SKM-1 (cell line): Measurements from ENCODE around the gene DGLUCY.
"Not testable (repeated sequence)": the region's sequence is repeated elsewhere in the genome, so short reads cannot be mapped to it uniquely, and the experiment has no call there.

Experiments used
- DNase-seq: peaks from one replicate; lab custom pipeline; 2025; ENCODE audit not compliant: unreplicated experiment; lab: John Stamatoyannopoulos, UW

Gene DGLUCY

DNA sequence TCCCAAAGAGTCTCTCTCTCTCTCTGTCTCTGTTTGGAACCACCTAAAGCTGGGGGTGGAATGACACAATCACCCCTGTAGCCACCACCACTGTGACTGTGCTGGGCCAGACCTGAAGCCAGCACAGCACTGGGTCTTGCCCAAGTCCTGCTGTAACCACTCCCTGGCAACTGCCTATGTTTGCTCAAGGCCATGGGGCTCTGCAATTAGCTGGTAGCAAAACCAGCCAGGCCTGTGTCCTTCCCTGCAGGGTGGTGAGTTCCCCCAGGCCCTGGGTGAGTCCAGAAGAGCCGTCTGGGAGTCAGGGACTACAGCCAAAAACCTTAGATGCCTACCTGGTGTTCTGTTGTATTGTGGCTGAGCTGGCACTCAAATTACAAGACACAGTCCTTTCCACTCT lies 50.8 kb downstream of the DGLUCY start:
- no peak for DNase-seq

DNA sequence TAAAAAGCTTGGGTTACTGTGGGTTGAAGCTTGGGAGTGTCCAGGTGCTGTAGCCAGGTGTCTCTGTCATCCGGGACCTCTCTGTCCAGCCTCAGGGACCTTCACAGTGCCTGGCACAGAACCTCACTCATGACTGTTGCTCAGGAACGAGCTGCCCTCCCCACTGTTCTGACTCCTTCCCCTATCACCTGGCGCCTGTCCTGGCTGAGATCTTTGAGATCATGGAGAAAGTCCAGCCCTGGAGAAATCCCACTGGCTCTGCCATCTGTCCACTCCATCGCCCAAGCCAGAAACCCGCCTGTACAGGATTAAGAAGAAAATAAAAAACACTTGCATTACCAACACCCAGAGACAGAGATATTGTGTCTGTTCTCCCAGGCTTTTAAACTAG lies 53.5 kb downstream of the DGLUCY start:
- no peak for DNase-seq

DNA sequence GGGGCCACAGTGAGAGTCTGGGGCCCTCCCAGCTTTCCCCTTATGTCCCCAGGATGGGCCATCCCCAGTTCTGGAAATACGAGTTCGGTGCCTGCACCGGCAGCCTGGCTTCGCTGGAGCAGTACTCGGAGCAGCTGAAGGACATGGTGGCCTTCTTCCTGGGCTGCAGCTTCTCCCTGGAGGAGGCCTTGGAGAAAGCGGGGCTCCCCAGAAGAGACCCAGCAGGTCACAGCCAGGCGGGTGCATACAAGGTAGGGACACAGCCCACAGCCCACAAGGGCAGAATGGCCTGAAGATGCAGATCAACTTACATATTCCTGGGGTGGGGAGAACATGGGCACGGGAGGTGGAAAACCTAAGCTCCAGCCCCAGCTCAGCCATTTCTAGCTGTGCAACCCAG lies 56.1 kb downstream of the DGLUCY start:
- DNase-seq, result no peak

DNA sequence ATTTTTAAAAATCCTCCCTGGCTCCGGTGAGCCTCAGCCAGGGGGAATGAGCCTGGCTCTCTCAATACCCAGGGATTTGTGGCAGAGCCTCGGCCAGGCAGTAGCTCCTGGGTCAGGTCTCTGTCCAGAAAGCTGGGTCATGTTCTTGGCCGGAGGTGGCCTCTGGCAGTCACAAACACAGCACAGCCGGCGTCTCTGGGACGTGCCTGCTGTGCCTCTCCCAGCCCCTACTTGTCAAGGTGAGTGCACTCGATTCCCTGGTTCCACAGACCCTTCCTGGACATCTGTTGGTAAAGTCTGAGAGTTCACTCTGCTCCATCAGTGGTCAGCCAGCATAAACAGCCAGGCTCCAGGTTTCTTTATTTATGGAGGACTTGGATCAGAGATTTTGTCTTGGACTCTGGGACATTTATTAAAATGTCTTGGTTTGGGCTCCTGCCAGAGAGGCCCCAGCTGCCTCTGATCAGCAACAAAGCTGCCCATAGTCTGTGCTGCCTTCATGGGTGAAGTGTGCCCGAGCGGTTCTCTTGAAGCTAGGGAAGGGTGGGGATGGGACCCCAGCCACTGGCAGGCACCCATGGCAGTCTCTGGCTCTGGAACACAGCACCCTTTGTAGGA lies 56.7 kb downstream of the DGLUCY start:
- no peak for DNase-seq

DNA sequence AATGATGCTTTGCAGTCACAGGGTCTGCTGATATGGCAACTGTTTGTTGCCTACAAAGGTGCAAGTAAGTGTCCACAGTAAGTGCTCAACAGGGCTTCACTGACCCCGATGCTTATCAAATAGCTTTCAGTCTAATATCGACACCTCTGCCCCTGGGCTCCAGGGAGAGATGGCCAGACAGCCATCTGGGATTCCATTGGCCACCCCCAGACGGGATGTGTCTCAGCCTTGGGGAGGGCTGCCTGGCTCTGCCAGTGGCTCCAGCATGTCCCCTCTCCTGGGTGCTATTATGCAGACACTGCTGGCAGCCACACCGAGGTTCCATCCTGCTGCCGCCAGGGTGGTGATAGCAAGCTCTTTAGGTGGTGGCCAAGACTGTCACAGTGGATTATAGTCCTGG lies 57.4 kb downstream of the DGLUCY start:
- no peak for DNase-seq

DNA sequence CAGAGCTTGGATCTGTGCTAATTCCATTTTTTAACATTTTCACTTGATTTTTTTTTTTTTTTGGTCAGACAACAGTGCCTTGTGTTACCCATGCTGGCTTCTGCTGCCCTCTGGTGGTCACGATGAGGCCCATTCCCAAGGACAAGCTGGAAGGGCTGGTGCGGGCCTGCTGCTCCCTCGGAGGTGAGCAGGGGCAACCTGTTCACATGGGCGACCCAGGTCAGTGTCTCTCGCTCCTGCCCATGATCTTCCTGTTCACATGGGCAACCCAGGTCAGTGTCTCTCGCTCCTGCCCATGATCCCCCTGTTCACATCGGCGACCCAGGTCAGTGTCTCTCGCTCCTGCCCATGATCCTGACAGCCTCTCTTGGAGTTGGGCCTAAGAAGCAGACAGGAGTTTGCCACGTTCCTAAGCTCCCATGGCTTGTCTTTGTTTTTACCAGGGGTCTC lies 59.4 kb downstream of the DGLUCY start:
- DNase-seq, result no peak

DNA sequence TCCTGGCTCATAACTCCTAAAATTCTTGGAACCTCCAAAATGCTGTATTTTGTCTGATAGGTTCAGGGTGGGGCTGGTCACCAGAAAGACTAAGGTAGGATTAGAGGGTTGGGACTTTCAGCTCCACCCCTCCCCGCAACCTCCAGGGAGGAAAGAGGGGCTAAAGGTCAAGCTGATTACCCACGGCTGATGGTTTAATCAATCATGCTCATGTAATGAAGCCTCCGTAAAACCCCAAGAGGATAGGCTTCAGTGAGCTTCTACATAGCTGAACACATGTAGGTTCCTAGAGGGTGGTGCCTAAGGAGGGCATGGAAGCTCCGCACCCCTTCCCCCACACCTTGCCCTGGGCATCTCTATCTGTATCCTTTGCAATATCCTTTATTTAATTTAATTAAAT lies 60.0 kb downstream of the DGLUCY start:
- no peak for DNase-seq

DNA sequence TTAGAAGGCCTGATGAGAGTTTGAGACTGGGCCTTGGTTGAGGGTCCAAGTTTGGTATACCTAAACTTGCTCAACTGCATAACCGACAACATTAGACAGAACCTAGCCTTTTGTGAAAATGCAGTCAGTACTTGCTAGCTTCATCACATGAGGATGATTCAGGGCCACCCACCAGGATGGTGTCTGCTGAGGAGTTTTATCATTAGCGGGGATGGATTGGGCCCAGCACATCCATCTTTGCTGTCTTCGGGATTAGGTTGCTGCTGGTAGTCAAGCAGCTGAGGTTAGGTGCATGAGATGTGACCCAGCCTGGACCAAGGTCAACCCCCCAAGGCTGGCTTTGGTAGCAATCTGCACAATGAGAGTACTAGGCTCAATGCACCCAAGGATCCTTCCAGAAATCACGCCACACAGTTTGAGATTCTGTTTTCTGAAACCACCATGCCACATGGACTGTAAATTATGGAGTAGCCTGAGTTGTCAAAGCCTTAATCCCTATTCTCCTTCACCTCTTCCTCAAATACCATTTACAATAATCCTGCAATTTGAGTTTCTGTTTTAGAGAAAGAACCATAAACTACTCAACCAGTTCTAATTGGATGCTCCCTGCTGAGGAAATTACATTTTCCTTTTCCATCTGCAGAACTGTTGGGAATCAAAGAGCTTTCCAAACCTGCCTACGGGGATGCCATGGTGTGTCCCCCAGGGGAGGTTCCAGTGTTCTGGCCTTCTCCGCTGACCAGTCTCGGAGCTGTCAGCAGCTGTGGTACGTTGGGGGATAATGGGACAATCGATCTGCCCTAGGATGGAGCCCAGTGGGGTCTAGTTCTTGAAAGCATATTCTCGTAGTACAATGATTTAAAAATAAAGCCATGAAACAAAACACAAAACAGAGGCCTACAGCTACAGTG lies 61.7 kb downstream of the DGLUCY start:
- no peak for DNase-seq

DNA sequence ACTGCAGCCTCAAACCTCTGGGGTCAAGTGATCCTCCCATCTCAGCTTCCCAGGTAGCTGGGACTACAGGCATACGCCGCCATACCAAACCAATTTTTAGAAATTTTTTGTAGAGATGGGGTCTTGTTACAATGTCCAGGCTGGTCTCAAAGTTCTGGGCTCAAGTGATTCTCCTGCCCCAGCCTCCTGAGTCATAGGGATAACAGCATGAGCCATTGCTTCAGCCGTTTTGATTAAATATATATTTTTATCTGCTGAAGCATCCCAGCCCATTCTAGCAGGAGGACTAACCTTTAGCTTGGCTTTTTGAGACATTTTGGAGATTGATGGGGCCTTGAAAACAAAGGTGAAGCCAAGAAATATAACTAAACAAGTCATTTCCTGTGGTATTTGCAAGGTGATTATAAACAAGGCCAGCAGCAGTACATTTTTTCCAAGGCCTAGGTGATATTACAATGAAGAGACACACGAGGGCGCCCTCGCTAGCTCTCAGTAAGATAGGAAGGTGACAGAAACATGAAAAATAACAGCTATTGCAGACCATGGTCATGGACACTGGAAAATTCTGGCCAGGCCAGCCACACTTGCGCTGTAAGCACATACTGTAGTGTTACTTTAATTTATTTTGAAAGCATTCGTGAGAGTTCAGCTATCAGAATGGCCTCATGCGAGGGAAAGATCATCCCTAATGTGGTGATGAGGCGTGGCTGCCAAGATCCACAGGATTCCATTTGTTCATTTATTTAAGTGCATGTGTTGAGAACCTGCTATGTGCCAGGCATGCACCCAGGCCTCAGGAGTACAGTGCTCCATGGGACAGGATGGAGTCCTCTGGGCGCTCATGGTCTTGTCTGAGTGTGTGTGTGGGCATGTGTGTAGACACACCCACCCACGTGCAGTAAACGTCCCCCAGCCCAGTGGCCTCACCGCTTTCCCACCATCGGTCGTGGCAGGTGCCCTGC lies 63.5 kb downstream of the DGLUCY start:
- DNase-seq, result peak; percentile 13

DNA sequence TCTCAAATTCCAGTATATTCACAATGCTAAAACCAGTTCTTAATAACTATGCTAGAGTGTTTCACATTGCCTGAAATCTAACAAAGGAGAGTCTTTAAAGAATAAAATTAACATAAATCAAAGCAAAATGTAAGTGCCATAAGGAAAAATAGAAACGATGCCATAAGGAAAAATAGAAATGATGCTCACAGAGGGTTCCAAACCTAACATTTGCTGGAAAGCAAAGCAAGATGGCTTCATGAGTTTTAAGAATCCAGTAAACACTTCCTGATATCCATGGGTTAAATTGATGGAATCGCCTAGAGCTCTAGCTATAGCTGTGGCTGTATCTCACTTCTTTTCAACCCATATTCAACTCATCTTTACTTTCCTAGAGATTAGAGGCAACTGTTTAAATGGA lies 66.7 kb downstream of the DGLUCY start:
- DNase-seq, result no peak

DNA sequence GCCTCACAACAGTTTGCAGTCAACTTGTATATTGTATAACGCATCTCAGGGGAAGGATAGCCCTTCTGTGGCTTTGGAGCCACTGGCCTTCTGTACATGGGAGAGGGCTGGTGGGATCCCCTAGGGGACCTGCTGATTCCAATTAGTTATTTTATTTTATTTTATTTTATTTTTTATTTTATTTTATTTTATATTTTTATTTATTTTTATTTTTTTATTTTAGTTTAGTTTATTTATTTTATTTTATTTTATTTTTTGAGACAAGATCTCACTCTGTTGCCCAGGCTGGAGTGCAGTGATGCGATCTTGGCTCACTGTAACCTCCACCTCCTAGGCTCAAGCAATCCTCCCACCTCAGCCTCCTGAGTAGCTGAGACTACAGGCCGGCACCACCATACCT lies 68.9 kb downstream of the DGLUCY start:
- DNase-seq, result not testable (repeated sequence)

DNA sequence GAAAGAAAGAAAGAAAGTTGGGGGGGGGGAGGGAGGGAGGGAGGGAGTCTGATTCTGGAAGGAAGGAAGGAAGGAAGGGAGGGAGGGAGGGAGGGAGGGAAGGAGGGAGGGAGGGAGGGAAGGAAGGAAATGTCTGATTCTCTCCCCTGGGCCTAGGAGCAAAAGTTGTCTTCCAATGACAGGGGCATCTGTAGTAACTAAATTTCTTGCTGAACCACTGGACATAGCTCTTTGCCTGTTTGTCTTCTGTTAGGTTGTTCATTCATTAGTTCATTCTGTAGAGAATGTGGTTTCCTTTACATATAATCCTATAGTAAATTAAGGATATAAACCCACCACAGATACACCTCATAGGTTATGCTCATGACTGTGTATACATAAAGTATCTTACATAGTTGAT lies 70.7 kb downstream of the DGLUCY start:
- DNase-seq, result no peak

DNA sequence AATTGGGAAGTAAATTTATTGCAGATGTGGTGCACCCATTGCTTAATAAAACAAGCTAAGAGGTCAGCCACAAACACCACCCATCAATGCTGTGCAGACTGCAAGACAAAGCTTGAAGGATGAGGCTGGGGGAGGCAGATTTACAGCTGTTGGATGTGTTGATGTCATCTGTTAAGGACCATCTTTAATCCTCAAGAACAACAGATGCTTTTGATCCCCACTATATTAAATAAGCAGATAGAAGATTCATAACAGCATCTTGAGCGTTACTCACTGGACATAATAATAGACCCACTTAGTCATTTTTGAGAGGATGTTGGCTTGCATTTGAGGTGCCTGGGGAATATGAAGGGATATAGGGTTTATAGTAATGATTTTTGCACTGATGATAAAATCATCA lies 71.8 kb downstream of the DGLUCY start:
- no peak for DNase-seq

DNA sequence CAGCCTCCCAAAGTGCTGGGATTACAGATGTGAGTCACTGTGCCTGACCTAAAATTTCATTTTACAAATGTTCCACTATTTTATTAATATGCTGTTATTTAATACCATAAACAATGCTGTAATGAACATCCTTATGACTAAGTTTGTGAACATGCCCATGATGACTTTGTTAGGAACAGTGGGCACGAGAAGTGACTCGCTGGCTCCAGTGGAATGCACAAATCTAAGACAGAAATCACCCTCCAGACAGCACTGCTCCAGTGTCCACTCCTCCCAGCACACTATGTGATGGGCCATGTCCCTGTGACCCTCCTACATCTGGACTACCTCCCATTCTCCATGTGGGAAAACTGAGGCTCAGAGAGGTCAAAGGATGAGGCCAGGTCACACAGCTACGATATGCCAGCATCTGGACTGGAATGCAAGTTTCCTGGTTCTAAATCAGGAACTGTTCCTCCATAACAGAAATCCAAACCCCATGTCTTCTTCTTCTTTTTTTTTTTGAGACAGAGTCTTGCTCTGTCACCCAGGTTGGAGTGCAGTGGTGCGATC lies 72.7 kb downstream of the DGLUCY start:
- no peak for DNase-seq

DNA sequence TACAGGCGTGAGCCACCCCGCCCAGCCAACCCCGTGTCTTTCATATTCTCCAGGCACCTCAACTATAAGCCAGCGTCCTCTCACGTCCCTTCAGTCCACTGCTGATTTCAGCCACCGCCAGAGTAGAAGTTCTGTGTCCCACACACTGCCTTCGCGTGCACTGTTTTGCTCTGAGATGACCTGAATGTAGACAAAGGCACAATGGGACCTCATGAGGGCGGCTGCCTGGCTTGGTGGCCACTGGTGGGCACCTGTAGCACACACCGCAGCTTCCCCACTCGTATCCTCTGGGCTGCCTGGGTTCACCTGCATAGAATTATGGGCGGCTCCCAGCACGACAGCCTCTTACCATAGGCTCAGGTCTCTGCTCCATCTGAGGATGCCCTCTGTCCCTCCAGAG lies 73.4 kb downstream of the DGLUCY start:
- no peak for DNase-seq

DNA sequence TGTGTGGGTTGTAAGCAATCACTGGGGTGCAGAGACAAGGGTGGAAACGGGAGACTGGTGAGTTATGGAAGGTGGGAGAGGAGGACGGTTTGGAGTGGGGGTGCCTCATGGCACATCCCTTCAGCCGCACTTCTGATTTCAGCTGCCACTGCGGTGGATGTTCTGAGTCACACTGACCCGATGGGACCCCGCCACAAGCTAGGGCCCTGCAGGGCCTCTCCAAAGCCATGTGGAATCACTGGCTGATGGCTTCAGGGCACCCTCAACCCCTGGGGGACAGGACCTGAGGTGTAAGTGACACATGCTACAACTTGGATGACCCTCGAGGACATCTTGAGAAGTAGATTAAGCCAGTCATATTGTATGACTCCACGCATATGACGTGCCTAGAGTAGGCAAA lies 77.0 kb downstream of the DGLUCY start:
- no peak for DNase-seq

DNA sequence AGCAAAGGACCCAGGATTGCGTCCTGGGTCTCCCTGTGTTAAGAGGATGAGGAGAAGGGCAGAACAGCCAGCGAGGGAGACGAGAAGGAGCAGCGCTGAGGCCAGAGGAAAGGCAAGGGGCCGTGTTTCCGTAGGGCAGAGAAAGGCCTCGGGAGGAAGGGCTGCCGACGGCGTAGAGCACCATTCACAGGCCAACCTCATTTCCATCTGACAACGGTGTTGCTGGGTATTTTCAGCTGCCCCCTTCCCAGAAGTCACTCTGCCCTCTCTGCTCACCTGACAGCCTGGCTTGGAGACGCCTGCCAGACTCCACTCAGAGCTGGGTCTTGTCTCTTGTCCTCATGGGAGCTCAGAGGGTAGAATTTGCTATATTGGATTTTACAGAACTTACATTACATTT lies 79.2 kb downstream of the DGLUCY start:
- no peak for DNase-seq

DNA sequence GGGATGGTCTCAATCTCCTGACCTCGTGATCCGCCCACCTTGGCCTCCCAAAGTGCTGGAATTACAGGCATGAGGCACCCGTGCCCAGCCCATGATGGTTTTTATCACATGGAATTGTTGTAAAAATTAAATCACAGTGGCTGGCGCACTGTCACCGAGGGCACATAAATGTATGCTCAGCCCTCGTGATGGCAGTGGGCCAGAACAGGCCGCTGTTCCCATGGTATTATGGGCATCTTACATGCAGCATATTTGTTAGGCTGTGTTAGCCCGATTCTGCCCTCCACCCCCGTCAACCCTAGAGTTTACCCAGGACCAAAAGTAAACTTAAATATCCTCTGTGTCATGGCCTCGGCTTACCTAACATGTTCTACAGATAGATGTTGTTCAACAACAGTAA lies 82.0 kb downstream of the DGLUCY start:
- no peak for DNase-seq

DNA sequence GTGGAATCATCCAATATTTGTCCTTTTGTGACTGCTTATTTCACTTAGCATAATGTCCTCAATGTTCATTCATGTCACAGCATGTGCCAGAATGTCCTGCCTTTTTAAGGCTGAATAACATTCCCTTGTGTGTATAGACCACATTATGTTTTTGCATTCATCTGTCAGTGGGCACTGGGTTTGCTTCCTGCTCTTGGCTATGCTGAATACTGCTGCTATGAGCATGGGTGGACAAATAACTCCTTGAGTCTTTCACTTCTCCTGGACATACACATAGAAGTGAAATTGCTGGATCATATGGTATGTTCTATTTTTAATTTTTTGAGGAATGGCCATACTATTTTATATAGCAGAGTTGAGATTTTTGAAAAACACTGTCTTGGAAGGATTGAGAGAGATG lies 83.8 kb downstream of the DGLUCY start:
- DNase-seq, result no peak

DNA sequence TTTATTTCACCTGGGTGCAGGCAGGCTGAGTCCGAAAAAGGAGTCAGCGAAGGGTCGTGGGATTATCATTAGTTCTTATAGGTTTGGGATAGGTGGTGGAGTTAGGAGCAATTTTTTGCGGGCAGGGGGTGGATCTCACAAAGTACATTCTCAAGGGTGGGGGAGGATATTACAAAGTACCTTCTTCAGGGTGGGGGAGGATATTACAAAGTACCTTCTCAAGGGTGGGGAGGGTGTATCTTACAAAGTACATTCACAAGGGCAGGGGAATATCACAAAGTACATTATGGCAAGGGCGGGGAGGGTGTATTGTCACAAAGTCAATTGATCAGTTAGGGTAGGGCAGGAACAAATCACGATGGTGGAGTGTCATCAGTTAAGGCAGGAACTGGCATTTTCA lies 86.9 kb downstream of the DGLUCY start:
- not testable (repeated sequence) for DNase-seq
